ENCODE measurements around the gene TCP11.

- TF ChIP-seq, protein P1, sequence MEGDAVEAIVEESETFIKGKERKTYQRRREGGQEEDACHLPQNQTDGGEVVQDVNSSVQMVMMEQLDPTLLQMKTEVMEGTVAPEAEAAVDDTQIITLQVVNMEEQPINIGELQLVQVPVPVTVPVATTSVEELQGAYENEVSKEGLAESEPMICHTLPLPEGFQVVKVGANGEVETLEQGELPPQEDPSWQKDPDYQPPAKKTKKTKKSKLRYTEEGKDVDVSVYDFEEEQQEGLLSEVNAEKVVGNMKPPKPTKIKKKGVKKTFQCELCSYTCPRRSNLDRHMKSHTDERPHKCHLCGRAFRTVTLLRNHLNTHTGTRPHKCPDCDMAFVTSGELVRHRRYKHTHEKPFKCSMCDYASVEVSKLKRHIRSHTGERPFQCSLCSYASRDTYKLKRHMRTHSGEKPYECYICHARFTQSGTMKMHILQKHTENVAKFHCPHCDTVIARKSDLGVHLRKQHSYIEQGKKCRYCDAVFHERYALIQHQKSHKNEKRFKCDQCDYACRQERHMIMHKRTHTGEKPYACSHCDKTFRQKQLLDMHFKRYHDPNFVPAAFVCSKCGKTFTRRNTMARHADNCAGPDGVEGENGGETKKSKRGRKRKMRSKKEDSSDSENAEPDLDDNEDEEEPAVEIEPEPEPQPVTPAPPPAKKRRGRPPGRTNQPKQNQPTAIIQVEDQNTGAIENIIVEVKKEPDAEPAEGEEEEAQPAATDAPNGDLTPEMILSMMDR (IDR thresholded peaks at IDR 0.05; ENCODE audit: low read depth, low read length, missing input control): no peak
- TF ChIP-seq, protein P2, sequence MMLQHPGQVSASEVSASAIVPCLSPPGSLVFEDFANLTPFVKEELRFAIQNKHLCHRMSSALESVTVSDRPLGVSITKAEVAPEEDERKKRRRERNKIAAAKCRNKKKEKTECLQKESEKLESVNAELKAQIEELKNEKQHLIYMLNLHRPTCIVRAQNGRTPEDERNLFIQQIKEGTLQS (IDR thresholded peaks at IDR 0.05): no peak
- TF ChIP-seq EGR1 (IDR thresholded peaks at IDR 0.05; ENCODE audit: low read depth in 2 of 2) (no peak), GABPA (IDR thresholded peaks at IDR 0.05 in 1 of 2, conservative IDR thresholded peaks at IDR 0.05 in 1 of 2) (no peak), TAF1 (conservative IDR thresholded peaks at IDR 0.05) (no peak), RAD21 (IDR thresholded peaks at IDR 0.05) (no peak), JUND (IDR thresholded peaks at IDR 0.05) (peak in 1 of 2 donors; percentile 48), YY1 (IDR thresholded peaks at IDR 0.05) (peak; percentile 86), MAX (IDR thresholded peaks at IDR 0.05) (no peak), SP1 (IDR thresholded peaks at IDR 0.05) (no peak), HNF4G (IDR thresholded peaks at IDR 0.05) (no peak), FOXA1 (IDR thresholded peaks at IDR 0.05) (no peak)
- TF ChIP-seq, protein P3, sequence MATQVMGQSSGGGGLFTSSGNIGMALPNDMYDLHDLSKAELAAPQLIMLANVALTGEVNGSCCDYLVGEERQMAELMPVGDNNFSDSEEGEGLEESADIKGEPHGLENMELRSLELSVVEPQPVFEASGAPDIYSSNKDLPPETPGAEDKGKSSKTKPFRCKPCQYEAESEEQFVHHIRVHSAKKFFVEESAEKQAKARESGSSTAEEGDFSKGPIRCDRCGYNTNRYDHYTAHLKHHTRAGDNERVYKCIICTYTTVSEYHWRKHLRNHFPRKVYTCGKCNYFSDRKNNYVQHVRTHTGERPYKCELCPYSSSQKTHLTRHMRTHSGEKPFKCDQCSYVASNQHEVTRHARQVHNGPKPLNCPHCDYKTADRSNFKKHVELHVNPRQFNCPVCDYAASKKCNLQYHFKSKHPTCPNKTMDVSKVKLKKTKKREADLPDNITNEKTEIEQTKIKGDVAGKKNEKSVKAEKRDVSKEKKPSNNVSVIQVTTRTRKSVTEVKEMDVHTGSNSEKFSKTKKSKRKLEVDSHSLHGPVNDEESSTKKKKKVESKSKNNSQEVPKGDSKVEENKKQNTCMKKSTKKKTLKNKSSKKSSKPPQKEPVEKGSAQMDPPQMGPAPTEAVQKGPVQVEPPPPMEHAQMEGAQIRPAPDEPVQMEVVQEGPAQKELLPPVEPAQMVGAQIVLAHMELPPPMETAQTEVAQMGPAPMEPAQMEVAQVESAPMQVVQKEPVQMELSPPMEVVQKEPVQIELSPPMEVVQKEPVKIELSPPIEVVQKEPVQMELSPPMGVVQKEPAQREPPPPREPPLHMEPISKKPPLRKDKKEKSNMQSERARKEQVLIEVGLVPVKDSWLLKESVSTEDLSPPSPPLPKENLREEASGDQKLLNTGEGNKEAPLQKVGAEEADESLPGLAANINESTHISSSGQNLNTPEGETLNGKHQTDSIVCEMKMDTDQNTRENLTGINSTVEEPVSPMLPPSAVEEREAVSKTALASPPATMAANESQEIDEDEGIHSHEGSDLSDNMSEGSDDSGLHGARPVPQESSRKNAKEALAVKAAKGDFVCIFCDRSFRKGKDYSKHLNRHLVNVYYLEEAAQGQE (IDR thresholded peaks at IDR 0.05): no peak
Observed at GRCh38 chr6:35096129-35096862, 44.8 kb downstream of the TCP11 start.
